GM18519 (cell line): ENCODE measurements around the gene FAM13C.

Experiments used
- ATAC-seq: cut with Tn5 transposase; IDR thresholded peaks from one replicate; pipeline ENCODE4 v1.9.1; 2021; ENCODE audit warnings: mild to moderate bottlenecking, moderate library complexity; ENCODE audit not compliant: unreplicated experiment, low FRiP score

FAM13C gene

DNA sequence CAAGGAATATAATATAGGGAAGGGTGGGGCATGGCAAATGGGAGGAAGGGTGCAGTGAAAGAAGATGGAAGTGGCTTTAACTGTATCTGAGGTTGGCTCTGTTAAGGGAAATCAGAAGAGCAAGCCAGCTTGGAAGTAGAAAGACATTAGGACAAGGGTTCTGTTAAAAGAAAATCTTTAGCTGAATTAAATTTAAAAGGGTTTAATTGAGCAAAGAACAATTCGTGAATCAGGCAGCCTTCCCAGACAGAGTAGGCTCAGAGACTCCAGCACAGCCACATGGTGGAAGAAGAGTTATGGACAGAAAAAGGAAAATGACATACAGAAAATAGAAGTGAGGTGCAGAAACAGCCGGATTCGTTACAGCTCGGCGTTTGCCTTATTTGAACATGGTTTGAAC is 42.0 kb downstream of the FAM13C start:
- ATAC-seq = no peak

DNA sequence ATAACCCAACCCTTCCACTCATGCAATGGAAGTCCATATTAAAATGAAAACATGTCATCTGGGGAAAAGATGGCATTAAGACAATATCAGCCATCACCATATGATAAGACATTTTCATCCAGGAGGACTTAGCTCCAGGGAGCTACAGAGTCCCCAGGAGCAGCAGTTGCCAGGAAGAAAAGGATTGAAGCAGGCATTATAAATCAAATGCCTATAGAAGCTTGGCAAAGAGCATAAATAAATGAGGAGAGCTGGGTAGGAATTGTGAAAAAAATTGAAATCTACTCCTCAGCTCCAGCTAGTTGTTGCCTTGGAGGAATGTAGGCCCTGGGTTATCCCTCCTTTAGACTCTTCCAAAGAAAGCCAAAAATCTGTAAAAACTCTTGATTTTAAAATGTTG is 42.5 kb downstream of the FAM13C start:
- ATAC-seq = no peak

DNA sequence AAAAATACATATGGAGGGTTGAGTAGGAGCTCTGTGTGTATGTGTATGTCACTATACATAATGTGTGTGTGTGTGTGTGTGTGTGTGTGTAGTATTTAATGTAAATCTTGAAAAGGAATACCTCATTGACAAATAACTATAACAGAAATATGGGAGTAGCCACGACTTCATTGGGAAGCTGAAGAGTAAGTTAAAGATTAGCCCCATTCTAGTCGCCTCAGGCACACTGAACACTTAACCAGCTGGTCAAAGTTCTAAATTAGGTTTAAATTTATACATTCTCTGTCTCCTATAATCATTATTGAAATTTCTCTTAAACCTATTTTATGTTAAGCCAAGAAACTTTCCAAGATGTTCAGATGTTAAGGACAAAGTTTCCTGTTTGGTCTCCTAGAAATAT is 45.3 kb downstream of the FAM13C start:
- no peak for ATAC-seq

DNA sequence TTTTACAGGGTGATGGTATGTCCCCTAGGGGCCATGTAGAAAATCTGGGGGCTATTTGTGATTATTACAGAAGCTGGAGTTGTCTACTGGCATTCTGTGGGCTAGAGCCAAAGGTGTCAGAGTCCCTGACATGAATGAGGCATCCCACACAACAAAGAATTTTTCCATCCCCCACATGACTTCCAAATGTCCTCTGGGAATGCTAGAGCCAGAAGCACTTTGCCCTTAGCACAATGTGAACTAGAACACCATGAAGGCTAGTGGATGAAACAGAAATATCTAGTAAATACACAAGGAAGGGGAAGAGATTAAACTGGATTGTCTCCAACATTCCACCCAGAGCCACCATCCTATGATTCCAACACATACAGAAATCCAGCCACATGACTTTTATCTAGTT is 46.9 kb downstream of the FAM13C start:
- ATAC-seq = no peak

DNA sequence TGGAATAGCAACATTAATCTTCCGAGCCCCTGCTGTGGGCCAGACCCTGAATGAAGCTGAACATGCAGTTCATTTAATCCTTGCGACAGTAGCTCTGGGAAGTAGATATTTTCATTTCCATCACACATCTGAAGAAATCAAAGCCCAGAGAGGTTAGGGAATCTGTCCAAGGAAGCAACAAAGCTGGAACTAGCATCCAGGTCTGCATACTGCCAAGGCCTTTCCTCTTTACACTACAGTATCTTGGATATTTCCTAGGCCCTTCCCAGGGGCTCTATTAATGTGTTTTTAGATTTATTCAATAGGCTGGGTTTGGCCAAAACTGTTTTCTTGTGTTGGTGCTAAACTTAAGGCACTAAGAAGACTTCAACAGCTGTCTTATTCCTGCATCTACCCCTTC is 48.1 kb downstream of the FAM13C start:
- no peak for ATAC-seq

DNA sequence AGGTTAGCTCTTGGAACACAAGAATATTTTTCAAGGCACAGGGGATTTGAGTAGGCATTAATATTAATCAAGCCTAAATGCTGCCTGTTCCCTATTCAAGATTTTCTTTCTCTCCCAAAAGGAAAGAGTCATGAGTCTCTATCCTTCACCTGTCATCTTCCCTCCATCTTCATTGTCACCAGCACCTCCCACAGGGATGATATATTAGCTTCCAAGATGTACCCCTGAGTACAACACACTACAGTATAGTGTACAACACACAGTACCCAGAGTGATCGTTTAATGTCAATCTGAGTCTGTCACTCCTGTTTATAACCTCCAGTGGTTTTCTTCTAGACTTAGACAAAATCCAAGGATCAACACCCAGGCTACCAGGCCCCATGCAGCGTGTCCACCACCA is 50.1 kb downstream of the FAM13C start:
- no peak for ATAC-seq

DNA sequence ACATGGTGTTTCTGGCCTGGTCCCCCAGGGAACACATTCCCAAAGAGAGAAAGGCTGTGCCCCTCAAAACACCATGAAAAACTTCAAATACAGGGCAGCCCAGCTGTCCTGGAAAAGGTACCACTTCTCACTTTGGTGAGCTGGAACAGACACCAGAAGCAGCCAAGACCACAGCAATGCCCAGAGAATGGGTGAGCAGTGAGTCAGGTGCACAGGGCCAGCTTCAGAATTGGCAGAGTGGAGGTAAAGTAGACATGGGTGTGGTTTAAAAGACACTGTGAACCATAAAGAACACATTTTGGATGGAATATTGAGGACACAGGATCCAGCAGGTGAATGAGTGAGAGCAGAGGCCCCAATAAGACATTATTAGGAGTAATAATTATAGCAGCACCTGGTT is 51.3 kb downstream of the FAM13C start:
- ATAC-seq = no peak

DNA sequence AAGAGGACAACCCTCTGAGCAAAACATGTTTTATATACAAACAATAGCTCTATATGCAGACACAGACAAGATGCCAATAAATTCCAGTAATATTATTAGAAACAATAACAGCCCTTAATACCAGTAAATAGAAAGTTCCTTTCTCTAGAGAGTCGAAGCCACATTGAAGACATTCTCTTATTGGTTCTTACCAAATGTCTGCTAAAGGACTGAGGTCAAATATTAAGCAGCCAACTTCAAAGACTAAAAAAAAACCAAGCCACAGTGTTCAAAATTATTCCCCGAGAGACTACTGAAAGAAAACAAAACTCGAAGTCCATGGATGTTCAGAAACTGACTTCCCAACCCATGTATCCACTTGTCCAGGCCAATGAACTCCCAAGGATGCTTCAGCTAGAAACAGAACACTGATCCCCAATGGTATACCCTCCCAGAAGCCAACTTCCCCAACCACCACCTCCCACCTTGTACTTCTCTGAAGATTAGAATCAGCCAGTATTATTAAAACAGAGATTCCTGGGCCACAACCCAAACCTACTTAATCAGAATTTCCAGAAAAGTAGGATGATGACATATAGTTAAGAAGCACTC is 51.9 kb downstream of the FAM13C start:
- ATAC-seq = no peak

DNA sequence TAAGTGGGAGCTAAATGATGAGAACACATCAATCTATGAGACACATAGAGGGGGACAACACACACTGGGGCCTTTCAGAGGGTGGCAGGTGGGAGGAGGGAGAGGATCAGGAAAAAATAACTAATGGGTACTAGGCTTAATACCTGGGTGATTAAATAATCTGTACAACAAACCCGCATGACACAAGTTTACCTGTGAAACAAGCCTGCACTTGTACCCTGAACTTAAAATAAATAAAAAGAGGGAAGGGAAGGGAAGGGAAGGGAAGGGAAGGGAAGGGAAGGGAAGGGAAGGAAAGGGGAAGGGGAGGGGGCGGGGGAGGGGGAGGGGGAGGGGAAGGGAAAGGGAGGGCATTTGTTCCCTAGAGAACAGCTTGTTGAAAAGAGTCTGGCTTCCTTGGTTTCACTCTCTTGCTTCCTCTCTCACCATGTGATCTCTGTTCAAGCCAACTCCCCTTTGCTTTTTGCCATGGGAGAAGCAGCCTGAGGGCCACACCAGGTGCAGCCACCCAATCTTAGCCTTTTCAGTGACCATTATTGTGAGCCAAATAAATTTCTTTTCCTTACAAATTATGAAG is 57.7 kb downstream of the FAM13C start:
- no peak for ATAC-seq

DNA sequence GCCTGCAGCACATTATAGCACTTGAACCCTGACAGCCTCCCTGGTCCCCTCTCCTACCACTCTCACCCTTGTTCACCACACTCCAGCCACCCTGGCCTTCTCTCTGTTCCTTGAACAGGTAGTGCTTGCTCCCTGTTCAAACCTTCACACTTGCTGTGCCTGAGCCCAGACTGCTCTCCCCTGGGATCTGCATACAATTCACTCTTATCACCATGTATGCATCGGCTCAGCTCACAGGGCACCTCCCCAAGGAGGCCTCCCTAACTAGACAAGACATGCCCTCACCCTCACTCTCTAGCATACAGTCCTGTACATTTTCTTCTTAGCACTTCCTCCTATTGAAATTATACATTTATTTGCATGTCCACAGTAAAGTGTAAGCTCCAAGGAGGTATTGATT is 59.3 kb downstream of the FAM13C start:
- no peak for ATAC-seq

DNA sequence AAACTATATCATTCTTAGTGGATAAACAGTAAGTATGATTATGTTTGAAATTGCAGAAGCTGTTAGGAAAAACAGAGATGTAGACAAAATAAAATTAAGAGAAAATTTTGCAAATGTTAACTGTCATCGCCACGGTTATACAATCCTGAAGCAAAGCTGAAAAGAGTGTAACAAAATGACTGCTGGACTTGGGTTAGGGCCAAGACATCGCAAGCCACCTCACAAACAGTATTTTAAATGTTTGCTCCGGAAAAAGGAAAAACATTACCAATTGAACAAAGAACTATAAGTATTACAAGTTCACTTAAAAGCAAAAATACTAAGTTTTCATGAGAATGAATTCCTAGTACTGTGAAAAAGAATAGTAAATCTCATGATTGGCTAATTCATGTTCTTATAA is 60.0 kb downstream of the FAM13C start:
- no peak for ATAC-seq

DNA sequence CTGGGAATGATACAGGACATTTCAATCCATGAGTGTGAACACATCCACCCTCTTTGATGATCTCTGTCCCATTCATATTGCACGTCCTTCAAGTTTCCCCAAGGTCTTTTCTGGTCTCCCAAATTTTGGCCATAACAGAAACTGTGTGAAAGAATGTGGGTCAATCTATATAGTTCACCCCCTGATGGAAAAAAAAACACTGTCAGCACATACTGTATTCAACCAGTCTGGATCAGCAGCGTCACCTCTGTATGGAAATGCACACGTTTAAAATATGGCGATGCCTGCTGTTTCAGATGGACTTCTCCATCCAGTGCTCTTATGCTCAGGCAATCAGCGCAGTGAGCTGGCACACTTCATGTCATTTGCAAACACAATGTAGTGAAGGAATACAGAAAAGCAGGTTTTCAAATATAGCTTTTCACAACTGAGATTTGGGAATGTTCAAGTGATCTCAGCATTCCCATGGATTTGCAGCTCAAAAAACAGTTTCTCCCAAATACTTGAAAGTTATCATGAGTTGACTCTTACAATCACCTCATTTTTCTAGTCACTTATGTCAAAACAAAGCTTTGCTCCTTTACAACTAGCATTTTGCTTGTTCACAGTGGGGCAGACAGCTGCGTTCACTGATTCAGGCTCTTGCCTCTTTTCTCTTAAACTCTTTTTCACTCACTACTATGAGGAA is 61.1 kb downstream of the FAM13C start:
- no peak for ATAC-seq

DNA sequence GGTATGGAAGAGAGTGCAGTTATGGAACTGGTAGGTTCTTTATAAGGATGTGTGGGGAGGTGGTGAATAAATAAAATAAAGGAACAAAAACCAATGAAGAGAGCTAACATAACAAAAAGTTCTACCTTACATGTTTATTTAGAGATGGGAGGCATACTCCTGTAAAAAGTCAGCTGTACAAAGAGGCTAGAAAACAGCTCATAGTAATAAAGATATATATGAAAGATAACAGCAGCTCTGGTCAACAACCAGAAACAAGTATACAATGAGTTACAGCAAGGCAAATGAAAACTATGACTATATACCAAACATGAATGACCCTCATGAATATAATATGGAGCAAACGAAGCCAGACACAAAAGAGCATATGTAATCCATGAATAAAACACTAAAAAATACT is 62.0 kb downstream of the FAM13C start:
- ATAC-seq = no peak

DNA sequence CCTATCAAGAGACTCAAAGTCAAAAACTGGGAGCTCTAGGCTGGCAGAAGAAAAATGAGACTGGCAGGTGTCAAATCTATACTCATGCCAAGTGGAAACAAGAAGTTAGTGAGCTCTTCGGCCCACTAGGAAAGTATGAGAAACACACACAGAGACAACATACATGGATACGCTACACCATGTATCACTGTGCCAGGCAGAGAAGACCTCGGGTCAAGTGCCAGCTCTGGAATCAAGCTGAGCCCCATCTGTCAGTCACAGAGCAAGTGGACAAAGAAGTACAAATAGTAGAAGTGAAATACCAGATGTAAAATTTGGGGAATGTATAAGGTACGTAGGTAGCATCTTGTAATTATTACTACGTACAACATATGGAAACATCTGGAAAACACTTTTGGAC is 62.4 kb downstream of the FAM13C start:
- ATAC-seq = no peak

DNA sequence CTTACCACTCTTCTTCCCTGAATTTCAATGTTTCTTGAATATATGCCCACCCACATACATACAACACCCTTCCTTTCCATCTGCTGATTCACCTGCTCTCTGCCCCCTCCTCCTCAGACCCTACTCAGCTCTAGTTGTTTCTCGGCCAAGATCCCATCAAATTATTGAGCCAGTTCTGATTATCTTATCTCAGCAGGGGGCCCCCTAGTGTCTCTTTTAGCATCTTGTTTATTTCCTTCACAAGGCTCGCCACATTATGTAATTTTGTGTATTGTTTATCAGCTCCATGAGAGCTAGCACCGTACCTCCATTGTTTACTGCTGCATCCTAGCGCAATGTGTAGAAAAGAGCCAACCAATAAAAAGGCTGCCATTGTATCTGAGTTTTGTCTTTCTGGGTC is 71.9 kb downstream of the FAM13C start:
- ATAC-seq = no peak

DNA sequence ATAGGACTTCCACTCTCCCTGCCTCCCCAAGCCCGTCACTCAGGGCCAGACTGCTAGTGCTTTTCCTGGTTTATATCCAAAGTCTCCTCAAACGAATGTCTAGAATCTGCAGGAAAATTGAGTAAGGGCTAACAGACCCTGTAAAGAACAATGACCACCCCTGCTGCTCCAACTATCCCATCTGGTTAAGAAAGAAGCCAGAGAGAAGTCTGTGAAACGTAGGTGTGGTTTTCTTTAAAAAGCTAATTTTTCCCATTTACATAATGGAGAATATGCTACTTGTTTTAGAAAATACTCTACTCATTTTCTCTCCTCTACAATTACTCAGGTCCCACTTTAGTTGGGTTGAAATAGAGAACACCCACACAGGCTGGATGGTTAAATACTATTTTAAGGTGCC is 72.5 kb downstream of the FAM13C start:
- no peak for ATAC-seq

DNA sequence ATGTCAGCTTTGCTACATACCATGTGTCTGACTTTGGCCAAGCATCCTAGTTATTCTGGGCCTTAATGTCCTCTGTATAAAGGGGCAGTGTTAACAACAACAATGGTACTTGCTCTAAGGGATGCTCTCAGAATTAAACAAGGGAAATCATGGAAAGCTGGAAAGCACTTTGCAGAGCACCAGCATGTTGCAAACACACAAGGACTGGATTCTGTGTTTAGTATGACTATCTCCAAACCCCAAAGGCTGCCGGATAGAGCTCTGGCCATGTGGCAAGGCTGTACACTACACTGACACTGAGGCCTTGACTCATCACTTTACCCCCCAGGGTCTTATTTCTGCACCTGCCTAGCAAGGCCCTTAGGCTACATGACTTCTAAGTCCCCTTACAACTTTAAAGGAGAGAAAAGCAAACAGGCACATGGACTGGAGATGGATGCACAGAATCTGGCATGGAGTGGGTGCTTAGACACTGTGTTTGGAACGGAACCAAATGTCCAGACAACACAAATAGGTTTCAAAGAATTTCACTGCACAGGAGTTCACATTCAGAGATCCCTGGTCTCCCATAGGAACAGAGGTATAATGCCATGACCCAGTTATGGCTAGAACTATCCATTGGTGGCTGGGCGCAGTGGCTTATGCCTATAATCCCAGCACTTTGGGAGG is 74.6 kb downstream of the FAM13C start:
- ATAC-seq = no peak

DNA sequence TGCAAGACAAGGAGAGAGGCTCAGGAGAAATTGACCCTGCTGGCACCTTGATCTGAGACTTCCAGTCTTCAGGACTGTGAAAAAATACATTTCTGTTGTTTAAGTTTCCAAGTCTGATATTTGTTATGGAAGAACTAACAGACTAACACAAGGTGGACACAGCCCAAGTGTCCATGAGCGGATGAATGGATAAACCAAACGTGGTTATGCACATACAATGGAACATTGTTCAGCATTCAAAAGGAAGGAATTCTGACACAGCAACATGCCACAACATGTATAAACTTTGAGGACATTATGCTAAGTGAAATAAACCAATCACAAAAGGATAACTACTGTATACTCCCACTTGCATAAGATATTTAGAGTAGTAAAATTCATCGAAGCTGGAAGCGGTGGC is 76.5 kb downstream of the FAM13C start:
- no peak for ATAC-seq

DNA sequence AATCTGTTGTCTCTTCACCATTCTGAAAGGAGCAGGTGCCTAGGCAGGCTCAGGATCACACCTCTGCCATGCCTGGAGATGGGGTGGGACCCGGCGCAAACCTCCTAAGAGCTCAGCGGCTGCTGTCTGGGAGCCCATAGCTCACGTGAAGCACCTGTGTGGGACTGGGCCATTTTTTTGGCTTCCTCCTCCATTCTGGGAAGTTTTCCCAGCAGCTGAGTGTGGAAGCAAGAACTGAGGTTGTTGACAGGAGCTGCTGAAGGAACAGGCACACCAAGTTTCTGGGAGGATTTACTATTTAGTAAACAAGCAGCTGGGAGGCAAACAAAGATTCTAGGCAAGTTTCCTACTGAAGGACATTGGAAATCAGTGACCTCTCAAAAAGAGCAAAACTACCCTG is 77.3 kb downstream of the FAM13C start:
- ATAC-seq = no peak

DNA sequence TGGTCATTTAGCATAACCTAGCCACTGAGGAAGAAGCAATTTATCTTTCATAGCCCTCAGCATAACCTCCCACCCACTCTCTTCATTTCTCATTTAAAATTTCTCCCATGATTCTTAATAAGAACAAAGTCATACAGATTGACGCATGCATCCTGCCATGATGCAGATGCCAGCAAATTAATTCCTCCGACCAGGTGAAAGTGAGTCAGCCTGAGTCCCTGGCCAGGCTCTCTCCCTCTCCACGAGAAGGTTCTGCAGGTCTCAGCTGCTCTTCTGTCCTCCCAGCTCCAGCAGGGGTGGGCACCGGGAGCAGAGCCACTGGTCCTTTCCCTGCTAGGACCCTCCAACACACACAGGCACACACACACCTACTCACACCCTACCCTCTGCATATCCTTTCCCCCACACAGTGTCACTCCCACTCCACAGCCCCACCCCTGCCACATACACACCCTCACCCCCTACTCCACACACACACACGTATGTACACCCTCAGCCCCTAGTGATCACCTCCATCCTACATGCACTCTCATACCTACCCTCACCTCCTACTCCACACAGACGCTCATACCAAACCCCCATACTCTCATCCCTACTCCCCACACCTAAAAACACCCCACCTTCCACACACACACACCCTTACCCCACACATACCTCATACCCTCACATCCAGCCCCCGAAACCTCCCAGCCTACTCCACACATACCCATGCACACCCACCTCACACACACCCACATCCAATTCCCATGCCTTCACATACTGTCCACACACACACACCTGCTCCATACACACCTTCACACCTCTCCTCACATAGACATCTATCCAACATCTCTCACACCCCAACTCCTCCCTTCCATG is 78.0 kb downstream of the FAM13C start:
- no peak for ATAC-seq
